RWPE2 (cell line): ENCODE data around the gene TMOD1.

Experiments
- ATAC-seq: fragments of 200-7000 bp; cut with Tn5 transposase; 3 replicates; pipeline ENCODE4 v1.9.1; 2021; ENCODE audit warnings: low read depth
- DNase-seq: peaks from one replicate; pipeline ENCODE4 v3.0.0-alpha.2; 2020; ENCODE audit warnings: low spot score
- H3K27ac ChIP-seq: fragments of 450-650 bp; 2 replicates; pipeline ENCODE4 v1.5.1; 2017; ENCODE audit warnings: mild to moderate bottlenecking; ENCODE audit not compliant: poor library complexity, severe bottlenecking
- H3K27me3 ChIP-seq: fragments of 250-450 bp; sonication (Bioruptor Pico); 2 replicates; pipeline ENCODE4 v1.5.1; 2021; ENCODE audit warnings: mild to moderate bottlenecking, moderate library complexity; ENCODE audit not compliant: insufficient read depth, poor library complexity, severe bottlenecking
- H3K36me3 ChIP-seq: fragments of 250-450 bp; sonication (Bioruptor Pico); 2 replicates; pipeline ENCODE4 v1.5.1; 2020; ENCODE audit warnings: low read depth, mild to moderate bottlenecking, moderate library complexity
- H3K4me1 ChIP-seq: fragments of 250-450 bp; sonication (Bioruptor Pico); 2 replicates; pipeline ENCODE4 v1.5.1; 2021; ENCODE audit warnings: mild to moderate bottlenecking, moderate library complexity; ENCODE audit not compliant: insufficient read depth, poor library complexity, severe bottlenecking
- H3K4me3 ChIP-seq: fragments of 250-450 bp; sonication (Bioruptor Pico); 2 replicates; pipeline ENCODE4 v1.5.1; 2021; ENCODE audit warnings: mild to moderate bottlenecking, moderate library complexity; ENCODE audit not compliant: severe bottlenecking
- H3K9me3 ChIP-seq: fragments of 250-450 bp; sonication (Bioruptor Pico); 2 replicates; pipeline ENCODE4 v1.5.1; 2021; ENCODE audit warnings: mild to moderate bottlenecking, moderate library complexity; ENCODE audit not compliant: severe bottlenecking
- TF ChIP-seq, protein P1 (sequence below): fragments of 450-650 bp; IDR thresholded peaks from one replicate; pipeline ENCODE4 v1.5.1; 2017; ENCODE audit warnings: mild to moderate bottlenecking, moderate library complexity; ENCODE audit not compliant: poor library complexity, severe bottlenecking

The TMOD1 gene

DNA sequence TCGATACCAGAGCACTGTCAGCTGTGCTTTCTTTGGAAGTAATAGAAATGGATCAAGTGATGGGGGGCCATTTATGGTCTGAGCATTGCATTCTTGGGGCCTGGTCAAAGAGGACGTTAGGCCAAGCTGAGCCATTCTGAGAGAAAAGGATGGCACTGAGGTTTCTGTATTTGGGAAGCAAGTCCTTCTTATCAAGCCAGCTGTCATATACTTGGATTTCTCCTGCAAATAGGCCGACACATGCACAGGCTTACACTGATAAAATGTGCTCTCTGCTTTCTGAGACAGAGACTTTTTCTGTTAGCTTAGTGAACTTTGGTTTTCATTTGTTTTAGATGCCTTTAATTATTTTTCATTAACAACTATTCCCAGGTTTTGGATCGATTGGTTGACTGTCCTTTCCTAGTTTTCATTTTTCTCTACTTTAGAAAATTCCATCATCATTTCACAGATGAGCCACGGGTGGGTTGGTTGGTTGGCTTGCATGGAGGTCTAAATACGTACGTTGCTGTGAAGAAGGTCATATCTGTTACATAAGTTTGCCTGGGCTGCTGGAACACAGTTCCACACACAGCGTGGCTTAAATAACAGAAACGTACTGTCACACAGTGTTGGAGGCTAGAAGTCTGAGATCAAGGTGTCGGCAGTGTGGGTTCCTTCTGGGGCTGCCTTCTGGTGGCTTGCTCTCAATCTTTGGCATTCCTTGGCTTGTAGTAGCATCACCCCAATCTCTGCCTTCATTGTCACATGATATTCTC is 20.3 kb downstream of the TMOD1 start:
- TF ChIP-seq, protein P1, sequence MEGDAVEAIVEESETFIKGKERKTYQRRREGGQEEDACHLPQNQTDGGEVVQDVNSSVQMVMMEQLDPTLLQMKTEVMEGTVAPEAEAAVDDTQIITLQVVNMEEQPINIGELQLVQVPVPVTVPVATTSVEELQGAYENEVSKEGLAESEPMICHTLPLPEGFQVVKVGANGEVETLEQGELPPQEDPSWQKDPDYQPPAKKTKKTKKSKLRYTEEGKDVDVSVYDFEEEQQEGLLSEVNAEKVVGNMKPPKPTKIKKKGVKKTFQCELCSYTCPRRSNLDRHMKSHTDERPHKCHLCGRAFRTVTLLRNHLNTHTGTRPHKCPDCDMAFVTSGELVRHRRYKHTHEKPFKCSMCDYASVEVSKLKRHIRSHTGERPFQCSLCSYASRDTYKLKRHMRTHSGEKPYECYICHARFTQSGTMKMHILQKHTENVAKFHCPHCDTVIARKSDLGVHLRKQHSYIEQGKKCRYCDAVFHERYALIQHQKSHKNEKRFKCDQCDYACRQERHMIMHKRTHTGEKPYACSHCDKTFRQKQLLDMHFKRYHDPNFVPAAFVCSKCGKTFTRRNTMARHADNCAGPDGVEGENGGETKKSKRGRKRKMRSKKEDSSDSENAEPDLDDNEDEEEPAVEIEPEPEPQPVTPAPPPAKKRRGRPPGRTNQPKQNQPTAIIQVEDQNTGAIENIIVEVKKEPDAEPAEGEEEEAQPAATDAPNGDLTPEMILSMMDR: no peak

DNA sequence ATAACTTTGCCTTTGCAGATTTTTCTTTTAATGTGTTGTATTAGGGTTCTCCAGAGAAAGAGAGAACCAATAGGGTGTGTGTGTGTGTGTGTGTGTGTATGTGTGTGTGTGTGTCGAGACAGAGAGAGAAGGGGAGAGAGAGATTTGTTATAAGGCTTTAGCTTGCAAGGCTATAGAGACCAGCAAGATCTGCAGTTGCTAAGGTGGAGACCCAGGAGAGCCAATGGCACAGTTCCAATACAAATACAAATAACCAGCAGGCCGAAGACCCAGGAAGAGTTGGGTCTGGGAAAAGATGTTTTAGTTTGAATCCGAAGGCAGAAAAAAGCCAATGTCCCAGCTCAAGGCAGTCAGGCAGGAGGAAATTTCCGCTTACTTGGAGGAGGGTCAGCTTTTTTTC is 23.0 kb downstream of the TMOD1 start:
- TF ChIP-seq, protein P1: no peak
- DNase-seq (no peak), ATAC-seq (no peak)
- Histone ChIP-seq H3K27ac (no peak overlapping the region), H3K27me3 (no peaks in the 10 kb centered on the region), H3K4me3 (no peak overlapping the region), H3K36me3 (no peaks in the 10 kb centered on the region), H3K4me1 (peaks cover 9% of the 10 kb centered on the region), H3K9me3 (no peaks in the 10 kb centered on the region)

More for the DNA sequence above, 20.3 kb downstream of the TMOD1 start:
- Histone ChIP-seq H3K4me3 (no peak overlapping the region), H3K4me1 (peaks cover 9% of the 10 kb centered on the region), H3K36me3 (no peaks in the 10 kb centered on the region), H3K9me3 (no peaks in the 10 kb centered on the region), H3K27ac (no peak overlapping the region), H3K27me3 (no peaks in the 10 kb centered on the region)
- ATAC-seq (no peak), DNase-seq (no peak)

DNA sequence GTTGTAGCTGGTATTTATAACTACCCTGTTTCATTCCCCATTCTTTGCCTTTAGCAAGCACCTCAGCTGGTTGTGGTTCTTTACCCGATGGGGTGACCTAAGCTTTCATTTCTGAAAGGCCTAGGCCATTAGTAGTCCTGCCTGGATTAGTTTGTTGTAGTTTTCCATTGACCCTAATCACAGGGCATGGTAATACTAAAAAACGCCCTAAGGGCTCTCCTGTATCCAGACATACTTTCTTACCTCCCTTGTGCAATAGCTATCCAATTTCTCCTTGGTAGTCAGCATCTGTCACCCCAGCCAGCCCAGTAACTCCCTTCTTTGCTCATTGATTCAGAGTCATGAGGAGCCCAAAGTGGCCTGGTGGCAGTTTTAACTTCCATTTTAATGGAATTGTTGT is 24.0 kb downstream of the TMOD1 start:
- Histone ChIP-seq H3K27ac (no peak overlapping the region), H3K36me3 (no peaks in the 10 kb centered on the region), H3K9me3 (no peaks in the 10 kb centered on the region), H3K4me3 (no peak overlapping the region), H3K4me1 (peaks cover 9% of the 10 kb centered on the region), H3K27me3 (no peaks in the 10 kb centered on the region)
- DNase-seq (no peak), ATAC-seq (peak; percentile 81)
- TF ChIP-seq, protein P1: no peak

DNA sequence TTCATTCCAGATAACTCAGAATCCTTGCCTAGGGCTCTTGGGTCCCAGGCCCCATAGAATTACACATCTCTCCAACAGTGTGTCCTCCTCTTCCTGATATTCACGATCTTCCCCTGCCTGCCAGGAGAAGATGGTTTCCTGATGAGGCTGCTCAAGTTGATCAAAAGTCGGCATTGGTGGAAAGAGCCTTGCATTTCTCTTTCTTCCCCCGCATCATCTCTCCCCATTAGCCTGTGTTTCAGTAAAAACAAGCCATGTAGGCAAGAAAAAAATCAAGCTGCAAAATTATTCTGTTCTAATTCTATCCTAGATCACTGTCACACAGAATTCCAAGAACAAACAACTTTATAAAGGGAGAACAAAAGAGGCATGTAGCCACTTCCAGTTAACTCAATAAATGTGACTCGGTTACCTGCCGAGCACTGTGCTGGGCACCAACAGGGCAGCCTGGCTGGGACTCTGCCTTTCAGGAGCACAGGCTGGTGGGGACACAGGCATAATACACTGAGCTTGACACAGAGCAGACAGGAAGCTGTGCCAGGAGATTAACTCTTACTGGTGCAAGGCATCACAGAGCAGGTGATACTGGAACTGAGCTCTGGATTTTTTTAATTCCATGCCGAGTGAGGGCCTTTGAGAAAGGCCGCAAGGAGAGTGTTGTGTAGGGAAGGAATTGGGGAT is 25.6 kb downstream of the TMOD1 start:
- Histone ChIP-seq H3K27me3 (no peaks in the 10 kb centered on the region), H3K27ac (no peak overlapping the region), H3K4me3 (no peak overlapping the region), H3K9me3 (no peaks in the 10 kb centered on the region), H3K4me1 (peaks cover 9% of the 10 kb centered on the region), H3K36me3 (no peaks in the 10 kb centered on the region)
- TF ChIP-seq, protein P1: no peak
- ATAC-seq (no peak), DNase-seq (no peak)
